ENCODE measurements around the gene LAD1.

Gene LAD1

GRCh38 chr1:201400212-201400851, 1.2 kb upstream of the LAD1 start:
- no peak for FAIRE-seq
- TF ChIP-seq TAF1 (IDR thresholded peaks at IDR 0.05; ENCODE audit: borderline replicate concordance, low read depth, low read length), result no peak
- TF ChIP-seq POLR2A (IDR thresholded peaks at IDR 0.05; ENCODE audit: low read depth, low read length), result no peak
- no peak for TF ChIP-seq POLR2AphosphoS5 (IDR thresholded peaks at IDR 0.05; ENCODE audit: low read depth, low read length)
- DNase-seq (ENCODE audit: insufficient read length), result no peak

- DNase-seq (ENCODE audit: insufficient read length) (no peak), FAIRE-seq (no peak)
- TF ChIP-seq POLR2AphosphoS5 (IDR thresholded peaks at IDR 0.05; ENCODE audit: low read depth, low read length) (no peak), TAF1 (IDR thresholded peaks at IDR 0.05; ENCODE audit: borderline replicate concordance, low read depth, low read length) (no peak), POLR2A (IDR thresholded peaks at IDR 0.05; ENCODE audit: low read depth, low read length) (no peak)
These were observed 415 bp upstream of the LAD1 start for GRCh38 chr1:201399352-201400126.

- FAIRE-seq, result no peak
- DNase-seq (ENCODE audit: insufficient read length), result no peak
- TF ChIP-seq POLR2AphosphoS5 (IDR thresholded peaks at IDR 0.05; ENCODE audit: low read depth, low read length) (no peak), TAF1 (IDR thresholded peaks at IDR 0.05; ENCODE audit: borderline replicate concordance, low read depth, low read length) (no peak), POLR2A (IDR thresholded peaks at IDR 0.05; ENCODE audit: low read depth, low read length) (no peak)
These were observed 1.4 kb downstream of the LAD1 start for GRCh38 chr1:201397675-201398074.

GRCh38 chr1:201396861-201397464, 2.2 kb downstream of the LAD1 start:
- DNase-seq (ENCODE audit: insufficient read length), result no peak
- TF ChIP-seq TAF1 (IDR thresholded peaks at IDR 0.05; ENCODE audit: borderline replicate concordance, low read depth, low read length) (no peak), POLR2AphosphoS5 (IDR thresholded peaks at IDR 0.05; ENCODE audit: low read depth, low read length) (no peak), POLR2A (IDR thresholded peaks at IDR 0.05; ENCODE audit: low read depth, low read length) (no peak)
- no peak for FAIRE-seq

GRCh38 chr1:201395936-201396335, 3.2 kb downstream of the LAD1 start:
- TF ChIP-seq POLR2AphosphoS5 (IDR thresholded peaks at IDR 0.05; ENCODE audit: low read depth, low read length) (no peak), TAF1 (IDR thresholded peaks at IDR 0.05; ENCODE audit: borderline replicate concordance, low read depth, low read length) (no peak), POLR2A (IDR thresholded peaks at IDR 0.05; ENCODE audit: low read depth, low read length) (no peak)
- DNase-seq (ENCODE audit: insufficient read length) (no peak), FAIRE-seq (peak; percentile 30)

GRCh38 chr1:201394591-201394990, 4.5 kb downstream of the LAD1 start:
- DNase-seq (ENCODE audit: insufficient read length), result no peak
- FAIRE-seq, result no peak
- TF ChIP-seq TAF1 (IDR thresholded peaks at IDR 0.05; ENCODE audit: borderline replicate concordance, low read depth, low read length) (no peak), POLR2AphosphoS5 (IDR thresholded peaks at IDR 0.05; ENCODE audit: low read depth, low read length) (no peak), POLR2A (IDR thresholded peaks at IDR 0.05; ENCODE audit: low read depth, low read length) (no peak)

- FAIRE-seq (no peak), DNase-seq (ENCODE audit: insufficient read length) (no peak)
- no peak for TF ChIP-seq TAF1 (IDR thresholded peaks at IDR 0.05; ENCODE audit: borderline replicate concordance, low read depth, low read length)
- no peak for TF ChIP-seq POLR2A (IDR thresholded peaks at IDR 0.05; ENCODE audit: low read depth, low read length)
- no peak for TF ChIP-seq POLR2AphosphoS5 (IDR thresholded peaks at IDR 0.05; ENCODE audit: low read depth, low read length)
These were observed 6.0 kb downstream of the LAD1 start for GRCh38 chr1:201393076-201393475.

GRCh38 chr1:201391651-201392511, 7.2 kb downstream of the LAD1 start:
- TF ChIP-seq TAF1 (IDR thresholded peaks at IDR 0.05; ENCODE audit: borderline replicate concordance, low read depth, low read length), result no peak
- no peak for TF ChIP-seq POLR2A (IDR thresholded peaks at IDR 0.05; ENCODE audit: low read depth, low read length)
- TF ChIP-seq POLR2AphosphoS5 (IDR thresholded peaks at IDR 0.05; ENCODE audit: low read depth, low read length), result no peak
- FAIRE-seq, result no peak
- no peak for DNase-seq (ENCODE audit: insufficient read length)

- TF ChIP-seq POLR2AphosphoS5 (IDR thresholded peaks at IDR 0.05; ENCODE audit: low read depth, low read length), result no peak
- DNase-seq (ENCODE audit: insufficient read length), result no peak
- FAIRE-seq, result no peak
These were observed 7.9 kb downstream of the LAD1 start for GRCh38 chr1:201391225-201391624.

- TF ChIP-seq POLR2AphosphoS5 (IDR thresholded peaks at IDR 0.05; ENCODE audit: low read depth, low read length) (no peak), POLR2A (IDR thresholded peaks at IDR 0.05; ENCODE audit: low read depth, low read length) (no peak), TAF1 (IDR thresholded peaks at IDR 0.05; ENCODE audit: borderline replicate concordance, low read depth, low read length) (no peak)
These were observed 10.1 kb downstream of the LAD1 start for GRCh38 chr1:201389051-201389450.

GRCh38 chr1:201386208-201386607, 12.9 kb downstream of the LAD1 start:
- FAIRE-seq (no peak), DNase-seq (ENCODE audit: insufficient read length) (no peak)
- TF ChIP-seq TAF1 (IDR thresholded peaks at IDR 0.05; ENCODE audit: borderline replicate concordance, low read depth, low read length) (no peak), POLR2A (IDR thresholded peaks at IDR 0.05; ENCODE audit: low read depth, low read length) (no peak), POLR2AphosphoS5 (IDR thresholded peaks at IDR 0.05; ENCODE audit: low read depth, low read length) (no peak)

More at GRCh38 chr1:201389051-201389450, 10.1 kb downstream of the LAD1 start:
- DNase-seq (ENCODE audit: insufficient read length) (no peak), FAIRE-seq (no peak)
